Liver (tissue), 10 donors: Measurements from ENCODE around the gene SPP1. TPM values are rescaled to one million over a fixed set of nuclear protein-coding genes. Genes with fewer than 3 reads are reported as not detected.

Experiments used
- DNase-seq: peaks from one replicate; pipeline ENCODE4 v3.0.0-alpha.2; 2017; ENCODE audit warnings: low spot score
- H3K27ac ChIP-seq, 2 donors: one replicate each; pipeline ENCODE4 v1.7.0; 2013; ENCODE audit warnings: inconsistent platforms in 2 of 2, low read length in 2 of 2, control low read depth in 1 of 2, low read depth in 1 of 2, mild to moderate bottlenecking in 1 of 2
- H3K27me3 ChIP-seq, 4 donors: one replicate each; pipeline versions ENCODE4 v1.6.1 to v1.7.0; 2013; ENCODE audit warnings: low read length in 3 of 4, inconsistent platforms in 1 of 4, mild to moderate bottlenecking in 1 of 4, moderate library complexity in 1 of 4; ENCODE audit not compliant: control insufficient read depth in 4 of 4, insufficient read depth in 4 of 4
- H3K36me3 ChIP-seq, 4 donors: one replicate each; pipeline versions ENCODE4 v1.6.1 to v1.7.0; 2013; ENCODE audit warnings: low read length in 3 of 4, mild to moderate bottlenecking in 3 of 4, low read depth in 1 of 4, moderate library complexity in 1 of 4; ENCODE audit not compliant: control insufficient read depth in 4 of 4, insufficient read depth in 3 of 4
- H3K4me1 ChIP-seq, 4 donors: one replicate each; pipeline versions ENCODE4 v1.6.1 to v1.7.0; 2013; ENCODE audit warnings: low read length in 3 of 4, mild to moderate bottlenecking in 3 of 4, moderate library complexity in 1 of 4; ENCODE audit not compliant: control insufficient read depth in 4 of 4, insufficient read depth in 4 of 4
- H3K4me3 ChIP-seq, 3 donors: one replicate each; pipeline versions ENCODE4 v1.6.1 to v1.7.0; 2013; ENCODE audit warnings: low read length in 3 of 3, control low read depth in 1 of 3, low read depth in 1 of 3, mild to moderate bottlenecking in 1 of 3
- H3K9ac ChIP-seq, 2 donors: one replicate each; pipeline ENCODE4 v1.7.0; 2013; ENCODE audit warnings: low read length in 2 of 2, mild to moderate bottlenecking in 2 of 2, moderate library complexity in 2 of 2, control low read depth in 1 of 2, low read depth in 1 of 2
- H3K9me3 ChIP-seq, 4 donors: one replicate each; pipeline versions ENCODE4 v1.6.1 to v1.7.0; 2013; ENCODE audit warnings: low read length in 3 of 4; ENCODE audit not compliant: control insufficient read depth in 4 of 4
- FOXA2 ChIP-seq: IDR thresholded peaks from 2 replicates; pipeline ENCODE4 v1.6.1; 2016; ENCODE audit warnings: antibody characterized with exemption
- GABPA ChIP-seq, 2 donors: IDR thresholded peaks in 1 of 2; conservative IDR thresholded peaks in 1 of 2; 2 replicates each; pipeline ENCODE4 v1.6.1; 2016; ENCODE audit warnings: antibody characterized with exemption in 2 of 2, mild to moderate bottlenecking in 1 of 2, moderate library complexity in 1 of 2
- HNF4A ChIP-seq, 2 donors: conservative IDR thresholded peaks; 2 replicates each; pipeline ENCODE4 v1.6.1; 2016; ENCODE audit warnings: antibody characterized with exemption in 2 of 2, mild to moderate bottlenecking in 2 of 2
- RAD21 ChIP-seq, 2 donors: IDR thresholded peaks; 2 replicates each; pipeline ENCODE4 v1.6.1; 2016; ENCODE audit warnings: antibody characterized with exemption in 2 of 2, mild to moderate bottlenecking in 2 of 2
- REST ChIP-seq: IDR thresholded peaks from 2 replicates; pipeline ENCODE4 v1.6.1; 2016; ENCODE audit warnings: antibody characterized with exemption, mild to moderate bottlenecking
- TAF1 ChIP-seq: conservative IDR thresholded peaks from 2 replicates; pipeline ENCODE4 v1.6.1; 2016; ENCODE audit warnings: antibody characterized with exemption, mild to moderate bottlenecking
- YY1 ChIP-seq: IDR thresholded peaks from 2 replicates; pipeline ENCODE4 v1.6.1; 2016; ENCODE audit warnings: antibody characterized with exemption, mild to moderate bottlenecking
- WGBS: extraction: QIAGEN DNeasy Blood & Tissue Kit; methylation state at CpG from one replicate; pipeline ENCODE4 v1.1.7; 2013; 5-methylcytosine and 5-hydroxymethylcytosine counted together
- polyA plus RNA-seq, 2 donors: library from polyadenylated mRNA; stranded (reverse) in 1 of 2; unstranded in 1 of 2; fragments of 200-250 nt in 1 of 2; fragments of >200 nt in 1 of 2; fragmentation: Nextera tagmentation in 1 of 2; extraction: Ambion mirVana in 1 of 2; gene quantifications; one replicate each; pipeline versions ENCODE4 v1.2.1 to v1.2.3, GENCODE V29; 2013 to 2015
- small RNA-seq: library from RNA; depleted of rRNA; stranded (forward); fragments of <200 nt; gene quantifications from one replicate; pipeline ENCODE3, GENCODE V24; 2014
- total RNA-seq, 2 donors: library from RNA; depleted of rRNA; stranded (reverse); fragments of >200 nt; gene quantifications; one replicate each; pipeline ENCODE4 v1.2.3, GENCODE V29; 2014
- TF ChIP-seq, protein P1 (sequence below): fragments of 150-350 bp; IDR thresholded peaks from 2 replicates; pipeline ENCODE4 v1.5.1; 2017; ENCODE audit warnings: improper control_type of control experiment, low read depth, low read length; ENCODE audit not compliant: missing input control
- TF ChIP-seq, protein P2 (sequence below): IDR thresholded peaks from 2 replicates; pipeline ENCODE4 v1.6.1; 2016; ENCODE audit warnings: antibody characterized with exemption
- donor health status: healthy.
- donor health status: healthy.
- donor health status: healthy.
- donor health status: healthy.
- donor health status: healthy.

The SPP1 gene
- total and polyA plus RNA-seq, 4 donors, result 10.5 to 80.2 (median 27.5) TPM

DNA sequence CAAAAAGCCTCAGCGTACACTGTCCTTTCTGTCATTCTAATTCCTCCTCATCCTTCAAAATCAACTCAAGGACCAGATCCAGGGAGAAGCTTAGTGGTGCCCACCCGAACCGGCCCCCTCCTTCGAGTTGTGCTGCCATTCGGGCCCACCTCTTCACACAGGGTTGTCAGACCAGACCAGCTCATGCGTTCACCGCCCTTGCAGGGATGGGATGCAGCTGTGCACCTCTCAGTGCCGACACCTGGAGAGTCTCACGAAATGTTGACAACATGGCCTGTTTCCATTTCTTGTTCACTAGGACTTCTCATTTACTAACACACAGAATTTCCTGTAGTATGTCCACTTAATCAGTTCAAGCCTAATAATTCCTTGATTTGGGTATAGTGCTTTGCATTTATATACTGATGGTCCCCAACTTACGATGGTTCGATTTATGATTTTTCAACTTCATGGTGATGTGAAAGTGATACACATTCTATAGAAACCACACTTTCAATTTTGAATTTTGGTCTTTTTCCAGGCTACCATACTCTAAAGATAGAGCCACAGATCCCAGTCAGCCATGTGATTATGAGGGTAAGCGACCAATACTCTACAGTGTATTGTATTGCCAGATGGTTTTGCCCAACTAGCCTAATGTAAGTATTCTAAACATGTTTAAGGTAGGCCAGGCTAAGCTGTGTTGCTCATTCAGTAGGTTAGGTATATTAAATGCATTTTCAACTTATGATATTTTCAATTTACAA is 55.2 kb downstream of the SPP1 start:
- Histone ChIP-seq H3K27me3 (no peaks in the 10 kb centered on the region), H3K4me1 (no peaks in the 10 kb centered on the region), H3K36me3 (peaks cover 0 to 2% (median 0%) of the 10 kb centered on the region in 4 donors), H3K9me3 (peaks cover 0 to 2% (median 1%) of the 10 kb centered on the region in 4 donors), H3K4me3 (no peak overlapping the region), H3K27ac (no peak overlapping the region), H3K9ac (no peak overlapping the region)
- TF ChIP-seq REST (no peak), YY1 (no peak), HNF4A (conservative IDR thresholded peaks at IDR 0.05) (no peak), FOXA2 (no peak), TAF1 (no peak), RAD21 (IDR thresholded peaks at IDR 0.05) (no peak), GABPA (IDR thresholded peaks at IDR 0.05 in 1 of 2, conservative IDR thresholded peaks at IDR 0.05 in 1 of 2) (no peak)
- TF ChIP-seq, protein P1, sequence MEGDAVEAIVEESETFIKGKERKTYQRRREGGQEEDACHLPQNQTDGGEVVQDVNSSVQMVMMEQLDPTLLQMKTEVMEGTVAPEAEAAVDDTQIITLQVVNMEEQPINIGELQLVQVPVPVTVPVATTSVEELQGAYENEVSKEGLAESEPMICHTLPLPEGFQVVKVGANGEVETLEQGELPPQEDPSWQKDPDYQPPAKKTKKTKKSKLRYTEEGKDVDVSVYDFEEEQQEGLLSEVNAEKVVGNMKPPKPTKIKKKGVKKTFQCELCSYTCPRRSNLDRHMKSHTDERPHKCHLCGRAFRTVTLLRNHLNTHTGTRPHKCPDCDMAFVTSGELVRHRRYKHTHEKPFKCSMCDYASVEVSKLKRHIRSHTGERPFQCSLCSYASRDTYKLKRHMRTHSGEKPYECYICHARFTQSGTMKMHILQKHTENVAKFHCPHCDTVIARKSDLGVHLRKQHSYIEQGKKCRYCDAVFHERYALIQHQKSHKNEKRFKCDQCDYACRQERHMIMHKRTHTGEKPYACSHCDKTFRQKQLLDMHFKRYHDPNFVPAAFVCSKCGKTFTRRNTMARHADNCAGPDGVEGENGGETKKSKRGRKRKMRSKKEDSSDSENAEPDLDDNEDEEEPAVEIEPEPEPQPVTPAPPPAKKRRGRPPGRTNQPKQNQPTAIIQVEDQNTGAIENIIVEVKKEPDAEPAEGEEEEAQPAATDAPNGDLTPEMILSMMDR, result no peak
- TF ChIP-seq, protein P2, sequence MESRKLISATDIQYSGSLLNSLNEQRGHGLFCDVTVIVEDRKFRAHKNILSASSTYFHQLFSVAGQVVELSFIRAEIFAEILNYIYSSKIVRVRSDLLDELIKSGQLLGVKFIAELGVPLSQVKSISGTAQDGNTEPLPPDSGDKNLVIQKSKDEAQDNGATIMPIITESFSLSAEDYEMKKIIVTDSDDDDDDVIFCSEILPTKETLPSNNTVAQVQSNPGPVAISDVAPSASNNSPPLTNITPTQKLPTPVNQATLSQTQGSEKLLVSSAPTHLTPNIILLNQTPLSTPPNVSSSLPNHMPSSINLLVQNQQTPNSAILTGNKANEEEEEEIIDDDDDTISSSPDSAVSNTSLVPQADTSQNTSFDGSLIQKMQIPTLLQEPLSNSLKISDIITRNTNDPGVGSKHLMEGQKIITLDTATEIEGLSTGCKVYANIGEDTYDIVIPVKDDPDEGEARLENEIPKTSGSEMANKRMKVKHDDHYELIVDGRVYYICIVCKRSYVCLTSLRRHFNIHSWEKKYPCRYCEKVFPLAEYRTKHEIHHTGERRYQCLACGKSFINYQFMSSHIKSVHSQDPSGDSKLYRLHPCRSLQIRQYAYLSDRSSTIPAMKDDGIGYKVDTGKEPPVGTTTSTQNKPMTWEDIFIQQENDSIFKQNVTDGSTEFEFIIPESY, result no peak
- DNase-seq, result no peak
- 90% methylated on average over 12 of the region's 12 CpGs for WGBS

Small RNAs within 50 kb of the gene (small RNA-seq; reads per million reads assigned to genes)
- gene RNU1-36P, result not detected

Other genes starting within 250 kb of the SPP1 start
- not detected for gene IBSP, start 176.2 kb upstream of the SPP1 start, total RNA-seq
- not detected for gene IBSP, start 176.2 kb upstream of the SPP1 start, polyA plus RNA-seq
- gene MEPE, start 142.7 kb upstream of the SPP1 start, total RNA-seq, result not detected
- under 1 TPM in 1 of 2 donors, not detected in 1; 0.07 TPM for gene MEPE, start 142.7 kb upstream of the SPP1 start, polyA plus RNA-seq
- gene PKD2, start 31.9 kb downstream of the SPP1 start, total RNA-seq, result 10 to 100 TPM; 10.5 to 11.4 TPM
- 1 to 10 TPM; 1.5 to 3.8 TPM for gene PKD2, start 31.9 kb downstream of the SPP1 start, polyA plus RNA-seq
- 10 to 100 TPM in 1 of 2 donors, 1 to 10 TPM in 1; 9.6 to 23.6 TPM for gene ABCG2, start 182.9 kb downstream of the SPP1 start, total RNA-seq
- gene ABCG2, start 182.9 kb downstream of the SPP1 start, polyA plus RNA-seq, result 1 to 10 TPM; 1.9 to 4.5 TPM